K562 (cell line): ENCODE results near the gene CDHR2. TPM values are rescaled to one million over a fixed set of nuclear protein-coding genes. Genes with fewer than 3 reads are reported as not detected.

Source experiments
- BRCA1 ChIP-seq, 2 experiments: fragments of 450-650 bp in 1 of 2; sonication (generic) in 1 of 2; formaldehyde crosslinking in 1 of 2; IDR thresholded peaks; 2 replicates each; pipeline versions ENCODE4 v1.5.0 to v1.6.1; 2017 to 2020; ENCODE audit warnings: mild to moderate bottlenecking in 1 of 2, missing genetic modification reagents in 1 of 2
- polyA plus RNA-seq, 8 experiments: library from polyadenylated mRNA; depleted of rRNA in 4 of 8; stranded (reverse) in 5 of 8; unstranded in 3 of 8; fragments of >200 nt; fragmentation: Nextera tagmentation in 2 of 8; fragmentation: Illumina TruSeq in 1 of 8; extraction: Ambion mirVana in 2 of 8; extraction: Trizol in 1 of 8; gene quantifications; 2 replicates each; pipeline versions ENCODE4 v1.2.1 to v1.2.3, GENCODE V29; 2011 to 2014; ENCODE audit warnings: inconsistent platforms in 1 of 8, missing spikeins in 1 of 8
- total RNA-seq, 7 experiments: library from RNA; depleted of rRNA in 6 of 7; stranded (reverse); fragments of >200 nt in 6 of 7; fragmentation: Illumina TruSeq in 2 of 7; extraction: Trizol in 2 of 7; gene quantifications; 2 replicates each; pipeline versions ENCODE4 v1.2.1 to v1.2.3, GENCODE V29; 2011 to 2021; ENCODE audit warnings: low replicate concordance in 1 of 7
- TF ChIP-seq, protein P1 (sequence below), 2 experiments: fragments of 450-650 bp in 1 of 2; sonication (generic) in 1 of 2; formaldehyde crosslinking in 1 of 2; IDR thresholded peaks; 2 replicates each; pipeline versions ENCODE4 v1.7.1 to v1.9.0; 2016 to 2022; ENCODE audit warnings: inconsistent platforms in 1 of 2, mild to moderate bottlenecking in 1 of 2, missing genetic modification reagents in 1 of 2

The CDHR2 gene
- total and polyA plus RNA-seq, 9 of the 15 experiments (the other 6 are each of a cell fraction or from before 2014, with no cell fraction given) = 0.01 to 0.62 (median 0.09) TPM; not detected in 2

DNA sequence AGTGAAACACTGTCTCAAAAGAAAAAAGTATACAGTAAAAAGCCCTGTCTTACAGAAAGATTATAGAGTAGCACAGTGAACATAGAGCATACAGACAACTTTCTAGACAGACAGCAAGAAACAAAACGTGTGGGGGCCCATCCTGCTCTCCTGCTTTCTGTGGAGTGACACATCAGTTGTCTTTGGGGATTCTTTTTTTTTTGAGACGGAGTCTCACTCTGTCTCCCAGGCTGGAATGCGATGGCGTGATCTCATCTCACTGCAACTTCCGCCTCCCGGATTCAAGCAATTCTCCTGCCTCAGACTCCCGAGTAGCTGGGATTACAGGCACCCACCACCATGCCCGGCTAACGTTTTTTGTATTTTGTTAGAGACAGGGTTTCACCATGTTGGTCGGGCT, 14.9 kb downstream of the CDHR2 start (continued):
- TF ChIP-seq BRCA1 (IDR thresholded peaks at IDR 0.05) (no peak), BRCA1 (CRISPR knock-in tag; IDR thresholded peaks at IDR 0.05) (no peak)
- TF ChIP-seq, protein P1, sequence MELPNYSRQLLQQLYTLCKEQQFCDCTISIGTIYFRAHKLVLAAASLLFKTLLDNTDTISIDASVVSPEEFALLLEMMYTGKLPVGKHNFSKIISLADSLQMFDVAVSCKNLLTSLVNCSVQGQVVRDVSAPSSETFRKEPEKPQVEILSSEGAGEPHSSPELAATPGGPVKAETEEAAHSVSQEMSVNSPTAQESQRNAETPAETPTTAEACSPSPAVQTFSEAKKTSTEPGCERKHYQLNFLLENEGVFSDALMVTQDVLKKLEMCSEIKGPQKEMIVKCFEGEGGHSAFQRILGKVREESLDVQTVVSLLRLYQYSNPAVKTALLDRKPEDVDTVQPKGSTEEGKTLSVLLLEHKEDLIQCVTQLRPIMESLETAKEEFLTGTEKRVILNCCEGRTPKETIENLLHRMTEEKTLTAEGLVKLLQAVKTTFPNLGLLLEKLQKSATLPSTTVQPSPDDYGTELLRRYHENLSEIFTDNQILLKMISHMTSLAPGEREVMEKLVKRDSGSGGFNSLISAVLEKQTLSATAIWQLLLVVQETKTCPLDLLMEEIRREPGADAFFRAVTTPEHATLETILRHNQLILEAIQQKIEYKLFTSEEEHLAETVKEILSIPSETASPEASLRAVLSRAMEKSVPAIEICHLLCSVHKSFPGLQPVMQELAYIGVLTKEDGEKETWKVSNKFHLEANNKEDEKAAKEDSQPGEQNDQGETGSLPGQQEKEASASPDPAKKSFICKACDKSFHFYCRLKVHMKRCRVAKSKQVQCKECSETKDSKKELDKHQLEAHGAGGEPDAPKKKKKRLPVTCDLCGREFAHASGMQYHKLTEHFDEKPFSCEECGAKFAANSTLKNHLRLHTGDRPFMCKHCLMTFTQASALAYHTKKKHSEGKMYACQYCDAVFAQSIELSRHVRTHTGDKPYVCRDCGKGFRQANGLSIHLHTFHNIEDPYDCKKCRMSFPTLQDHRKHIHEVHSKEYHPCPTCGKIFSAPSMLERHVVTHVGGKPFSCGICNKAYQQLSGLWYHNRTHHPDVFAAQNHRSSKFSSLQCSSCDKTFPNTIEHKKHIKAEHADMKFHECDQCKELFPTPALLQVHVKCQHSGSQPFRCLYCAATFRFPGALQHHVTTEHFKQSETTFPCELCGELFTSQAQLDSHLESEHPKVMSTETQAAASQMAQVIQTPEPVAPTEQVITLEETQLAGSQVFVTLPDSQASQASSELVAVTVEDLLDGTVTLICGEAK (IDR thresholded peaks at IDR 0.05) = no peak
- TF ChIP-seq, protein P1 (CRISPR knock-in tag; IDR thresholded peaks at IDR 0.05) = no peak
